Gastroesophageal sphincter (tissue), 3 donors: ENCODE results near the gene CDH26.

Experiments
- EP300 ChIP-seq: sonication (generic); formaldehyde crosslinking; IDR thresholded peaks from one replicate; pipeline ENCODE4 v1.6.1; 2017; ENCODE audit warnings: antibody characterized with exemption, mild to moderate bottlenecking
- POLR2A ChIP-seq, 2 donors: fragments of 450-650 bp; IDR thresholded peaks; one replicate each; pipeline ENCODE4 v1.6.1; 2017; ENCODE audit warnings: antibody characterized with exemption in 2 of 2, mild to moderate bottlenecking in 2 of 2, moderate library complexity in 1 of 2
- POLR2AphosphoS5 ChIP-seq: sonication (generic); formaldehyde crosslinking; IDR thresholded peaks from one replicate; pipeline ENCODE4 v1.6.1; 2017; ENCODE audit warnings: antibody characterized with exemption
- TF ChIP-seq, protein P1 (sequence below), 4 experiments: fragments of 200-600 bp in 2 of 4; fragments of 450-650 bp in 2 of 4; sonication (generic) in 1 of 4; IDR thresholded peaks; one replicate each; pipeline ENCODE4 v1.5.1; 2017 to 2019; ENCODE audit warnings: antibody characterized with exemption in 4 of 4, mild to moderate bottlenecking in 2 of 4, moderate library complexity in 2 of 4

DNA sequence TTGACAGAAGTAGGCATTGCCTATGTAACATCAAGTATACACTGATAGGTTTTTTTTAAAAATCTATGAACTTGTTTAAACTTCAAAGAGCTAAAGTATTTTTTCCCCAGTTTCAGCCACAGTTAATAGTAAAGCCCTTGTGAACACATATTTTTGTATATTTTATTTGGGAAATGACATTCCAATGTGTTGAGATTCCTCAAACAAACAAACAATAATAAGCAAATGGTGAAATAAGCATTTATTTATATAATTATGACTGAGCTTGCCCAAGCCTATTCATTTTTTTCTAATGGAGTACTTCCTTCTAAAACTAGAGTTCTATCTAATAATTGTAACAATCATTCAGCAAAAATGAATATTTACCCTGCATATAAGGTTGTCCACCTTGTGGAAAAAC is 37.3 kb upstream of the CDH26 start:
- TF ChIP-seq, protein P1, sequence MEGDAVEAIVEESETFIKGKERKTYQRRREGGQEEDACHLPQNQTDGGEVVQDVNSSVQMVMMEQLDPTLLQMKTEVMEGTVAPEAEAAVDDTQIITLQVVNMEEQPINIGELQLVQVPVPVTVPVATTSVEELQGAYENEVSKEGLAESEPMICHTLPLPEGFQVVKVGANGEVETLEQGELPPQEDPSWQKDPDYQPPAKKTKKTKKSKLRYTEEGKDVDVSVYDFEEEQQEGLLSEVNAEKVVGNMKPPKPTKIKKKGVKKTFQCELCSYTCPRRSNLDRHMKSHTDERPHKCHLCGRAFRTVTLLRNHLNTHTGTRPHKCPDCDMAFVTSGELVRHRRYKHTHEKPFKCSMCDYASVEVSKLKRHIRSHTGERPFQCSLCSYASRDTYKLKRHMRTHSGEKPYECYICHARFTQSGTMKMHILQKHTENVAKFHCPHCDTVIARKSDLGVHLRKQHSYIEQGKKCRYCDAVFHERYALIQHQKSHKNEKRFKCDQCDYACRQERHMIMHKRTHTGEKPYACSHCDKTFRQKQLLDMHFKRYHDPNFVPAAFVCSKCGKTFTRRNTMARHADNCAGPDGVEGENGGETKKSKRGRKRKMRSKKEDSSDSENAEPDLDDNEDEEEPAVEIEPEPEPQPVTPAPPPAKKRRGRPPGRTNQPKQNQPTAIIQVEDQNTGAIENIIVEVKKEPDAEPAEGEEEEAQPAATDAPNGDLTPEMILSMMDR (IDR thresholded peaks at IDR 0.05) = no peak
- TF ChIP-seq POLR2AphosphoS5 (no peak), POLR2A (IDR thresholded peaks at IDR 0.05) (no peak), EP300 (no peak)
